ENCODE data around the gene KIR2DL3.

KIR2DL3 gene

DNA sequence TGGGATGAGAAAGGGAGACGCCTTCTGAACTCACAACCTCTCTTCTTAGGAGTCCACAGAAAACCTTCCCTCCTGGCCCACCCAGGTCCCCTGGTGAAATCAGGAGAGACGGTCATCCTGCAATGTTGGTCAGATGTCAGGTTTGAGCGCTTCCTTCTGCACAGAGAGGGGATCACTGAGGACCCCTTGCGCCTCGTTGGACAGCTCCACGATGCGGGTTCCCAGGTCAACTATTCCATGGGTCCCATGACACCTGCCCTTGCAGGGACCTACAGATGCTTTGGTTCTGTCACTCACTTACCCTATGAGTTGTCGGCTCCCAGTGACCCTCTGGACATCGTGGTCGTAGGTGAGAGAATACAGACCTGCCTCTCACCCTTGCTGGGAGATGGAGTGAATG lies 10.8 kb upstream of the KIR2DL3 start (continued):
- TF ChIP-seq AEBP2 (tag by site-specific recombination; IDR thresholded peaks at IDR 0.05; ENCODE audit: borderline replicate concordance), result no peak
- TF ChIP-seq ZNF560 (tag by site-specific recombination; IDR thresholded peaks at IDR 0.05; ENCODE audit: borderline replicate concordance), result no peak
- TF ChIP-seq BCL11B (tag by site-specific recombination; IDR thresholded peaks at IDR 0.05; ENCODE audit: low read depth), result no peak
- TF ChIP-seq ZNF10 (tag by site-specific recombination; IDR thresholded peaks at IDR 0.05), result no peak
- no peak for TF ChIP-seq PRDM6 (tag by site-specific recombination; IDR thresholded peaks at IDR 0.05)
- no peak for TF ChIP-seq ZNF266 (tag by site-specific recombination; IDR thresholded peaks at IDR 0.05; ENCODE audit: low read depth)
- no peak for TF ChIP-seq GLIS1 (tag by site-specific recombination; IDR thresholded peaks at IDR 0.05)

DNA sequence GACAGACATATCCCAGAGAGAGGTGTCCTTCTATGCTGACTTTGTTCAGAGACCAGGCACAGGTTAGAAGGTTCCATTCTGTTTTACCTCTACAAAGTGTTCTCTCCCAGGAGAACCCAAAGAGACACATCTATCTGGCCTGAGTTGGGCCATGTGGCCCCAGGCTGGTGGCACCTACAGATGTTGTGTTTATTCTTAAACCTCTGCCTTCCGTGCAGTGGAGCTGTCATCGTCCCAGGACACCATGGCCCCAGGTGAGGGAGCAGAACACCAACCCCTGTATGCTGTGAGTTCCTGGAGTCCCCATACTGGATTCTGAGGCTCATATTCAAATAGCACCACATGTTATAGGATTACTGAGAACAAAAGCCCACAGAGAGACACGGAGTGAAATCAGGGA lies 10.1 kb upstream of the KIR2DL3 start:
- TF ChIP-seq ZSCAN16 (tag by site-specific recombination; IDR thresholded peaks at IDR 0.05) (no peak), ZNF26 (tag by site-specific recombination; IDR thresholded peaks at IDR 0.05) (no peak), ZNF184 (tag by site-specific recombination; IDR thresholded peaks at IDR 0.05) (no peak), SP7 (tag by site-specific recombination; IDR thresholded peaks at IDR 0.05) (no peak), ZNF24 (tag by site-specific recombination; IDR thresholded peaks at IDR 0.05) (no peak), OSR2 (tag by site-specific recombination; IDR thresholded peaks at IDR 0.05) (no peak), ZNF837 (tag by site-specific recombination; IDR thresholded peaks at IDR 0.05) (no peak), ZNF423 (tag by site-specific recombination; IDR thresholded peaks at IDR 0.05) (no peak), MZF1 (tag by site-specific recombination; IDR thresholded peaks at IDR 0.05; ENCODE audit: borderline replicate concordance) (no peak), ZNF560 (tag by site-specific recombination; IDR thresholded peaks at IDR 0.05; ENCODE audit: borderline replicate concordance) (no peak), ZNF202 (tag by site-specific recombination; IDR thresholded peaks at IDR 0.05; ENCODE audit: borderline replicate concordance) (no peak)
- TF ChIP-seq, protein P1, sequence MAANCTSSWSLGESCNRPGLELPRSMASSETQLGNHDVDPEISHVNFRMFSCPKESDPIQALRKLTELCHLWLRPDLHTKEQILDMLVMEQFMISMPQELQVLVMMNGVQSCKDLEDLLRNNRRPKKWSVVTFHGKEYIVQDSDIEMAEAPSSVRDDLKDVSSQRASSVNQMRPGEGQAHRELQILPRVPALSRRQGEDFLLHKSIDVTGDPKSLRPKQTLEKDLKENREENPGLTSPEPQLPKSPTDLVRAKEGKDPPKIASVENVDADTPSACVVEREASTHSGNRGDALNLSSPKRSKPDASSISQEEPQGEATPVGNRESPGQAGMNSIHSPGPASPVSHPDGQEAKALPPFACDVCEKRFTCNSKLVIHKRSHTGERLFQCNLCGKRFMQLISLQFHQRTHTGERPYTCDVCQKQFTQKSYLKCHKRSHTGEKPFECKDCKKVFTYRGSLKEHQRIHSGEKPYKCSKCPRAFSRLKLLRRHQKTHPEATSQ (tag by site-specific recombination; IDR thresholded peaks at IDR 0.05), result no peak
- TF ChIP-seq, protein P2, sequence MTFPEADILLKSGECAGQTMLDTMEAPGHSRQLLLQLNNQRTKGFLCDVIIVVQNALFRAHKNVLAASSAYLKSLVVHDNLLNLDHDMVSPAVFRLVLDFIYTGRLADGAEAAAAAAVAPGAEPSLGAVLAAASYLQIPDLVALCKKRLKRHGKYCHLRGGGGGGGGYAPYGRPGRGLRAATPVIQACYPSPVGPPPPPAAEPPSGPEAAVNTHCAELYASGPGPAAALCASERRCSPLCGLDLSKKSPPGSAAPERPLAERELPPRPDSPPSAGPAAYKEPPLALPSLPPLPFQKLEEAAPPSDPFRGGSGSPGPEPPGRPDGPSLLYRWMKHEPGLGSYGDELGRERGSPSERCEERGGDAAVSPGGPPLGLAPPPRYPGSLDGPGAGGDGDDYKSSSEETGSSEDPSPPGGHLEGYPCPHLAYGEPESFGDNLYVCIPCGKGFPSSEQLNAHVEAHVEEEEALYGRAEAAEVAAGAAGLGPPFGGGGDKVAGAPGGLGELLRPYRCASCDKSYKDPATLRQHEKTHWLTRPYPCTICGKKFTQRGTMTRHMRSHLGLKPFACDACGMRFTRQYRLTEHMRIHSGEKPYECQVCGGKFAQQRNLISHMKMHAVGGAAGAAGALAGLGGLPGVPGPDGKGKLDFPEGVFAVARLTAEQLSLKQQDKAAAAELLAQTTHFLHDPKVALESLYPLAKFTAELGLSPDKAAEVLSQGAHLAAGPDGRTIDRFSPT (tag by site-specific recombination; IDR thresholded peaks at IDR 0.05), result no peak
- Histone ChIP-seq H3K9me3 (ENCODE audit: control insufficient read depth, insufficient read depth, low read depth, low read length) (no peaks in the 10 kb centered on the region), H3K27ac (ENCODE audit: extremely low read depth, low read depth, low read length) (no peak overlapping the region), H3K4me1 (ENCODE audit: control insufficient read depth, insufficient read depth, low read length) (no peaks in the 10 kb centered on the region), H3K4me3 (ENCODE audit: low read depth, low read length) (no peak overlapping the region), H3K36me3 (ENCODE audit: control insufficient read depth in 2 of 2, insufficient read depth in 1 of 2, low read length in 2 of 2) (no peaks in the 10 kb centered on the region)
- CTCF ChIA-PET, result no interaction called here
- POLR2A ChIA-PET, result no interaction called here

Data from HEK293 (cell line).